Stimulated activated CD4-positive, alpha-beta T cell treated with anti-CD3 and anti-CD28 coated beads, Interleukin-4, amount 100 ng/mL, for 48 hours (primary cell): ENCODE results near the gene LAMA5.

Experiments used
- DNase-seq, 2 donors: peaks; one replicate each; pipeline ENCODE4 v3.0.0-alpha.2; 2020; ENCODE audit warnings: low read depth in 2 of 2

LAMA5 gene

DNA sequence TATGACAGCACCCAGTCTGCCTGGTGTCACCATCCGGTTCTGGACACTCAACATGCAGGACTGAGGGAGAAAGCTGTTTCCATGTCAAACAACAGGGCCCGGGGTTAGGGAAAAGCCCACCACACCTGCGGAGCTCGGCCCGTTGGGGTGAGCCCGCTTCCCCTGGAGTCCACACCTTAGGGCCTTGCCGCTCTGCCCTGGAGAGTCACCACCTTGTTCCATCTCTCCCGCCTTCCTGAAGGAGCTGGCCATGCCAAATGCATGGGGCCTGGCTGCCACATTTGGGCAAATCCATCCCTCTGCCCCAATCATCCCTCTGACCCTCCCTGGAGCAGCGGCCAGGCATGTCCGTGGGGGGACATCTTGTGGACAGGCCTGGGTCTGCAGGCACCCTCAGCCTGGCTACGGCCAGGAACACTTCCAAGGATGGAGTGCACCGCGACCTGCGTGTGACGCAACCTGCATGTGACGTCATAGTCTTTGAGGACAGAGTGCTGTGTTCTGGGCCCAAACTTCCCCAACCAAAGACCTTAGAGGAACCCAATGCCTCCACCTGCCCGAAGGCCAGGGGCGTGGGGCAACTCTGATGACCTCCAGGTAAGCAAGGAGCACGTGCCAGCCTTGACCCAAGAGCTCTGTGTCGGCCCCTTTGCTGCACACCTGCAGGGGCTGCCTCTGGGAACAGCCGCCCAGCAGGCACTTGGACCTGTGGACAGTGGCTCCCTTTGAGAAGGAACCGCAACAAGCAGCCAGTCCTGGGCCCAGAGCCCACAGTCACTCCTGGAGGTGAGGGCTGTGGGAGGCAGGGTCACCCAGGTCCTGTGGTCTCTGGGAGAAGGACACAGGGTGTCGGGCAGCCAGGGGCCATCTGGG lies 38.2 kb upstream of the LAMA5 start:
- DNase-seq: no peak

GRCh38 chr20:62404761-62405107 lies 37.6 kb upstream of the LAMA5 start:
- no peak for DNase-seq

GRCh38 chr20:62404112-62404665 lies 37.1 kb upstream of the LAMA5 start:
- DNase-seq: no peak

- no peak for DNase-seq
Measured at GRCh38 chr20:62403331-62403730, 36.2 kb upstream of the LAMA5 start.

DNA sequence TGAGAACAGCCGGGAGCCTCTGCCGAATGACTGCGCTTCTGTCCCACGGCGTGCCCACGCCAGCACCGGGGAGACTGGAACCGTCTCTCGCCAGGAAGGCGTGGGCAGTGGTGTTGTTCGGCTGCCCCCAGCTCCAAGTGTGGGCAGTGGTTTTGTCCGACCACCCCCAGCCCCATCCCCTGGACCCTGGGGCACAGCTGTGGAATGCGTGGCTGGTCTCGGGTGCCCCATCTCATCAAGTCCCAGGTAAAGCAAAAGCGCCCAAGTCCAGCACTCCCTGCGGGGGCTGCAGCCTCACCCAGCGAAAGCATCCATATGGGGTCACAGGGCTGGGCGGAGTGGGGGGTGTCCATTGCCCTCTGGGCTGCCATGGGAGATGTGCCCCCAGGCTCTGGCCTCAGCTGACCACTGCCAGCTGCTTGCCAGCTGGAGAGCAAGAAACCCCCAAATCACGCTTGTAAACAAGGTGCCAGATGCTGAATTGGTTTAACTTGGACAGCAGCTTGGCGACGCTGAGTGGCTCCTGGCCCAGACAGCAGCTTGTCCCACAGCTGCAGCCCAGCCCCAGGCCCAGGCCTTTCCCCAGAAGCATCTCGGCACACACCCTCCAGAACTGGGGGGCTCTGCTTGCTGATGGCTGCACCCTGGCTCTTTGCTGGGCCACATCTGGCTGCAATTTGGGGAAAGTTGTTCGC lies 35.5 kb upstream of the LAMA5 start:
- DNase-seq: no peak

DNA sequence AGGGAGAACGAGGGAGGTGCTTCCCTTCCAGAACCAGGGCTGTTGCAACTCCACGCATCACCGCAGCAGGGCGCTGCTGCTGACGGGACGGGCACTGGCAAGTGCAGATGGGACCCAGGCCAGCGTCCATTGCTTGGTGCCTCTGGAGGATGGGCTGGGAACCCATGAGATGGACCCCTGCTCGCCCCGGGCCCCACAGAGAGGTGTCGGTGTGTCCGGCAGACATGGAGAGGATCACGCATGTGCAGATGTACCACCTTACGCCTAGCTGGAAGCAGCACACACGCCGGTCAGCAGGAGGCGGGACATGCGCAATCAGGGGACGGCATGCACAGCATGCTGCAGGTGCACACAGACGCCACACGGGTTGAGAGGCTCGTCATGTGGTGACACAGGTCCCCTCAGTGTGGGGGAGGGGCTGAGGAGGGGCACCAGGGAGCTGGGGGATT lies 34.2 kb upstream of the LAMA5 start:
- DNase-seq: no peak

DNA sequence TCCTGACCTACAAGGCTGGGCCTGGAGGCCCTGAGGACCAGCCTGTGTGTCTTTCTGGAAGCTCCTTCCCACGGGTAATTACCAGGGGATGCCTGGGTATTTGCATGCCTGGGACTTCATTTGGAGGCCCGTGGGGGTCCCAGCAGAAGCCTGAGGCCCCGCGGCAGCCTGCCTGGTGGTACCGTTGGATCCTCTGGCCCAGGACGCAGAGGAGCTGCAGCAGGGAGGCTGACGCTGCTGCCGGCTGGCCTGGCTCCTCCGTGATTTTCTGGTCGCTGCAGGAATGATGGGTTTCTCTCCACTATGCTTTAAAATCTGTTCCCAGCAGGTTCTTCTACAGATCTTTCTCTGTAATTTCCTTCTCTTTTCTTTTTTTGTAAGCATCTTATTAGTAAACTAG lies 33.4 kb upstream of the LAMA5 start:
- no peak for DNase-seq

GRCh38 chr20:62400021-62400420 lies 32.9 kb upstream of the LAMA5 start:
- no peak for DNase-seq

- DNase-seq: no peak
Measured at GRCh38 chr20:62398120-62398821, 31.2 kb upstream of the LAMA5 start.

DNA sequence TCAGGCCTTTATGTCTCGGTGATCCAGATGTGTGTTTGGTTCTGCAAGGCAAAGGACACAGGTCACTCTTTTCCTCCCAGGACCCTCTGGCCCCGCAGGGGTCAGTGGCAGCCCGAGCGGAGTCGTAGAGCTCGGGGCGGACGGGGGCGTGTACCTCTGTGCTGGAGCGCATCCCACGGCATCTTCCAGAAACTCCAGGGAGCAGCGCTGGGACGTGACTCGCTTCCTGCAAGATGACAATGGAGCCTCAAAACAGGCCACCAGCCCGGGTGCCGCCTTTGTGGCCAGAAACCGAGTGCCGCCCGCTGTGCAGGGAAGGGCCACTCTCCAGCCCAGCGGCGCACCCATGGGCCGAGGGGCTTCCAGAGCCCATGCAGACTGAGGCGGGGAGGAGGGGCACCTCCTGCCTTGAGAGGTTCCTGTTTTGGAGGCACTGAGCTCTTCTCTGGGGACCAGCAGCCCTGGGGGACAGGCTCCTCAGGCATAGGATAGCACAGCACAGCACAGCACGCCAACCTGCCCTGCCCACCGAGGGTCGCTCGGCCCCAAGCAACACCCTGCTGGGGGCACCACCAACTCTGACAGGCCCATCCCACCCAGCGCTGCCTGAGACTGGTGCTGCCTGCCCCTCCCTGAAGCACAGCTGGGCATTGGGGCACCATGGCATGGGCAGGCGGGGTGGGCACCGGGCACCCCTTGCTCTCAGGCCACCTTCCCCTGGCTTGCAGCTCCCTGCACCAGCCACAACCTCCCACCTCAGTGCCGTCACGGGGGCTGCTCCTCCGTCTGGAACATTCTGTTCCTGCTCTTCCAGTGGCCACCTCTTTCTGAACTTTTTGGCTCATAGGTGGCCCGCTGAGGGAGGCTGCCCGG lies 29.5 kb upstream of the LAMA5 start:
- no peak for DNase-seq

DNA sequence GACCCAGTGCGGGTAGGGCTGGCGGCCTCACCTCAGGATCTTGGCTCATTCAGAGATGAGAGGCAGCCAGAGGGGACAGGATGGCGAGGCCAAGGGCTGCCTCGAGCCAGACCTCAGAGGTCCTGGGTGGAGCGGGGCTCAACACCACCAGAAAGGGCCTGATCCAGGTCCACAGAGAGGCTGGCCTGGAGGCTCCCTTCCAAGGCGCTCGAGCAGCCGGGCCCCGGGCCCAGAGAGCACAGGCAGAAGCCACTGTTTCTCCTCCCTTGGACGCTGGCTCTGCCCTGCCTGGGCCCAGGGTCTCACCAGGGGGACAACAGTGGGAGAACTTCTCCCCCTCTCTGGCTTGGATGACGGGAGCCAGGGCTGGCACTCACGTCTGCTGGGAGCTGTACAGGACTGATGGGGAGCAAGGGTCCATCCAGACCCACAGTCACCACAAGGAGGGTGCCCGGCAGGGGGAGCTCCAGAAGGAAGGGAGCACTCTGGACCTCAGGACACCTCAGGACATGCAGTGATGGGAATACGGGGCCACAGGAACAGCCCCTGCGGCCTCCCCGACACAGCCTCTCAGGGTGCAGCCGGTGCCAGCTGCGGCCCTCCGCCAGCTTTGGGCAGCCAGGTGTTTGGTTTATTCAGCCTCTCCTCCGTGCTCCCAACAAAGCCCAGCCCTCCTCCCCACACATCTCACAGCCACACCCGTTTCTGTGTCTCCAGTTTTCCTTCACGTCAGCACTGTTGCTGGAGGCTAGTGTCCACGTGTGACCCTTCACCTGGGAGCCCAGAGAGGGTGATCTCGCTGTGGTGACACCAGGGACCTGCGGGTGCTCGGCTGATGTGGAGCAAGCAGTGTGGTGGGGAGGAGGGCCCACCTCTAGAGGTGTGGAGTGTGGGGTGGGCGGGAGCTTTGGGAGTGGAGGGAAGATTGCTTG lies 28.5 kb upstream of the LAMA5 start:
- DNase-seq: no peak

- no peak for DNase-seq
Measured at GRCh38 chr20:62394248-62395245, 27.4 kb upstream of the LAMA5 start.

DNA sequence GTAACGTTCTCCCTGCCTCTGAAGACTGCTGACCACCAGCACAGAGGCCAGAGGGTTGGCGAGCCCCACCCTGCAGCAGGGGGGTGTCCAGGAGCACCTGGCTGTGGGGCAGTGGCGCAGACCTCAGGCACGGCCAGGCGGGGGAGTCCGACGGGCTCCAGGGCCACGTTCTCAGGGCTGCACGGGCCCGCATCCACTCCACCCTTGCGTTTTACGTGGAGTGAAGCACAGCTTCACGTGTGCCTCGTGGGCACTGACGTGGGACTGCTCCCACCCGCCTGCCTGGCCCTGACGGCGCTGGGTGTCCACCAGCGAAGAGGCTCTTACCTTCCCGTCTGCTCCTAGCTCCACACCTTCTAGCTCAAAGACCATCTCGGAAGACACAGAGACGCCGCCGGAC lies 26.7 kb upstream of the LAMA5 start:
- no peak for DNase-seq

GRCh38 chr20:62393335-62393665 lies 26.2 kb upstream of the LAMA5 start:
- DNase-seq: no peak

GRCh38 chr20:62392621-62393334 lies 25.7 kb upstream of the LAMA5 start:
- no peak for DNase-seq

GRCh38 chr20:62392077-62392418 lies 24.9 kb upstream of the LAMA5 start:
- no peak for DNase-seq

DNA sequence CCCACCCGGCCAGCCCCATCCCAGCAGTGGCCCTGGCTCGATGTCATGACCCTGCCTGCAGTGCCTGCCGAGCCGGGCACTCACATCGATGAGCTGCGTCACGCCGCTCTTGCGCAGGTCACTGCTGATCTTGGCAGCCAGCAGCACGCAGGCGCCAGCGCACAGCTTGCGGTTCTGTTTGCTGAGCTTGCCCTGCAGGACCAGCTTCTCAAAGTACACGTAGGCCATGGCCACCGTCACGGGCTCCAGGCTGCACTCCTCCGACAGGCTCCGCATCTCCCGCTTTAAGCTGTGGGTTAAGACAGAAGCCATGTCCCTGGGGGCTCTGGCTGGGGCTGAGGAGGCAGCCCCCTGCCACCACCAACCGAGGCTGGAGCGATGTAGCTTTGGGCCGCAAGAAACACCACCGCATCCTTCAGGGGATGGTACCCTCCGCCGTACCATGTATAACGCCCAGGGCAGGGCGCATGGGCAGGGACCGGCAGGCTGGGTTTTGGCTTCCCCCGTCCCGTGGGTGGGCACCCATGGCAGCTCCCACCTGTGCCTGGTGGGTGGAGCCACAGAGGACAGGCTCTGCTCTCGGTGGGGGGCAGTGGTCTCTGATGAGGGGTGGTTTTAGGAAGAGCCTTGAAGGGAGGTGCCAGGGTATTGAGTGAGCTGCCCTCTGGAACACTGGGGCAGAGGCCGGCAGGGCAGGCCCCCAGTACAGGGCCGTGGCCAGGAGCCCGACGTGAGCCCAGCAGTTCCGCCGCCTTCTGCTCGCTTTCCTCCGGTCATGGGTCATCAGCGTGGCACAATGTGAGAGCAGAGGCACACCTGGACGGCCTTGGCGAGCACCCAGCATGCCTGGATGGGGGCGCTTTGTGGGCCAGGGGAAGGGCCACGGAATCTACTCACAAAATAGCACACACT lies 24.3 kb upstream of the LAMA5 start:
- DNase-seq: no peak
